GM13976 (cell line): ENCODE data around the gene STEAP1B.
"Not testable (repeated sequence)": the region's sequence is repeated elsewhere in the genome, so short reads cannot be mapped to it uniquely, and the experiment has no call there.

Experiments
- DNase-seq: peaks from one replicate; pipeline ENCODE4 v3.0.0; 2012; ENCODE audit warnings: low spot score
- CTCF ChIP-seq: IDR thresholded peaks from 2 replicates; pipeline ENCODE4 v1.5.1; 2012; ENCODE audit warnings: borderline replicate concordance, mild to moderate bottlenecking; ENCODE audit not compliant: insufficient read depth; ENCODE audit errors: extremely low read depth, missing control alignments, control extremely low read depth
- in situ Hi-C: fragments of 300-500 bp; cut with MboI; formaldehyde crosslinking; loops from one replicate; pipeline ENCODE4 v1.12.0; 2022; ENCODE audit warnings: low sequenced_read_pairs, mixed read lengths, inconsistent platforms; ENCODE audit not compliant: unreplicated experiment

STEAP1B gene

DNA sequence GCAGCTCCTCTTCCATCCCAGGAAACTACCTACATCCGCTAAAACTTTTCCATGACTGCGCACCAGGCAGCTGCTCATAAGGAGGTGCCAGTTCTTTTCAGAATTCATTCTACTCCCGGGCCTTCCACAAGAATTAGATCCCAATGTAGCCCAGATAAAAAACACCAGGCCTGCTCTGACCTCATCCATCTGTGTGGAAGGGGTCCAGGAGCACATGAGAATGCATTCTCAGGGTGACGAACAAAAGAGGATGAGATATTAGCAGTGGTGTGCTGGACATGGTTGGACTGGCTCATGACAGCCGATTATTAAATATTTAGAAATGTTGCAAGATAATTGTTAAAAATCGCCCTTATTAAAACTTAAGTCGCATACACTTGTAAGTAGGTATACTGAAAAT is 43.2 kb upstream of the STEAP1B start:
- no peak for TF ChIP-seq CTCF
- in situ Hi-C loops: no loop called here
- no peak for DNase-seq

DNA sequence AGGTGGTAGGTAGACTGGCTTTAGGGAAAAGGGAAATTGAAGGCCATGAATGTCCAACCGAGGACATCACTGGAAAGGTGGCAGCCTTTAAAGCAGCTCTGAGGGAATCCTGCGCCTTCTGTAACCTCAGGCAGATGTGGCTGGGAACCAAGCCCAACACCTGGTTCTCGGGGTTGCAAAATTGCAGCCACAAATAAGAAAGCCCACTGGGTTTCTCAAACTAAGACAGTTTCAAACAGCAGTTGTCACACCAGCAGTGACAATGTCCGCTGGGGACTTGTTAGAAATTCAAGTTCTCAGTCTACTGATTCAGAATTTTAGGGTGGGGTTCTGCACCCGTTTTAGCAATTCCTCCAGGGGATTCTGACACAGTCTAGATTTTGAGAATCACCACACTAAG is 42.7 kb upstream of the STEAP1B start:
- in situ Hi-C loops: no loop called here
- TF ChIP-seq CTCF: no peak
- DNase-seq: no peak

DNA sequence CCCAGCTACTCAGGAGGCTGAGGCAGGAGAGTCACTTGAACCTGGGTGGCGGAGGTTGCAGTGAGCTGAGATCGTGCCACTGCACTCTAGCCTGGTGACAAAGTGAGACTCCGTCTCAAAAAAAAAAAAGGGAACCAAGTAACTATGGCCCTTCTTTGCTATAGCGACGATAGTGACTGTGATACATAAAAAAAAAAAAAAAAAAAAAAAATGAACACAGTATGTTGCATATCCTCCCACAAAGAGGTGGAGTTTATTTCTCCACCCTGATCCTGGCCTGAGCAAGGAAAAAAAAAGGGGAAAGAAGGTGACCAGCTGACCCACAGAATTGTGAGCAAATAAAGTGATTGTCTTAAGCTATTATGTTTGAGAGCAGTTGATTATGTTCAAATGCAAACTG is 42.3 kb upstream of the STEAP1B start:
- DNase-seq: no peak
- in situ Hi-C loops: no loop called here
- TF ChIP-seq CTCF: no peak

DNA sequence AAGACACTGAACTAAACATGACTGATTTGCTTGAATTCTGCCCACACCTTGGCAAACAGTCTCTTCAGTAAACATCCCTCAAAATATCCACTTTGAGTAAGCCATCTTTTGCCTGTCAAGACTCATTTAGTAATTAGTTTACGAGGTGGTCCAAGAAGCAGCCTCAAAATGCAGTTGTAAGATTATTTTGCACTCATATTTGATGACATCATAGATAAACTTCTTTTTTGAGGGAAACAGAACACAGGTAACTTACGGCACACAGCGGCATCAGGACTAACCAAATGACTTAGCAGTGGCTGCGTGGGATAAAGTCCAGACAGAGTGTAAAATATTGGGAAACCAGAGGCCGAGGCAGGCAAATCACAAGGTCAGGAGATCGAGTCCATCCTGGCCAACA is 41.8 kb upstream of the STEAP1B start:
- TF ChIP-seq CTCF: no peak
- in situ Hi-C loops: no loop called here

GRCh38 chr7:22528537-22528936 is 28.5 kb upstream of the STEAP1B start:
- DNase-seq, in situ Hi-C loops: not testable (repeated sequence)

More for the DNA sequence above, 41.8 kb upstream of the STEAP1B start:
- DNase-seq: no peak

GRCh38 chr7:22524353-22524947 is 24.5 kb upstream of the STEAP1B start:
- not testable (repeated sequence) for DNase-seq

DNA sequence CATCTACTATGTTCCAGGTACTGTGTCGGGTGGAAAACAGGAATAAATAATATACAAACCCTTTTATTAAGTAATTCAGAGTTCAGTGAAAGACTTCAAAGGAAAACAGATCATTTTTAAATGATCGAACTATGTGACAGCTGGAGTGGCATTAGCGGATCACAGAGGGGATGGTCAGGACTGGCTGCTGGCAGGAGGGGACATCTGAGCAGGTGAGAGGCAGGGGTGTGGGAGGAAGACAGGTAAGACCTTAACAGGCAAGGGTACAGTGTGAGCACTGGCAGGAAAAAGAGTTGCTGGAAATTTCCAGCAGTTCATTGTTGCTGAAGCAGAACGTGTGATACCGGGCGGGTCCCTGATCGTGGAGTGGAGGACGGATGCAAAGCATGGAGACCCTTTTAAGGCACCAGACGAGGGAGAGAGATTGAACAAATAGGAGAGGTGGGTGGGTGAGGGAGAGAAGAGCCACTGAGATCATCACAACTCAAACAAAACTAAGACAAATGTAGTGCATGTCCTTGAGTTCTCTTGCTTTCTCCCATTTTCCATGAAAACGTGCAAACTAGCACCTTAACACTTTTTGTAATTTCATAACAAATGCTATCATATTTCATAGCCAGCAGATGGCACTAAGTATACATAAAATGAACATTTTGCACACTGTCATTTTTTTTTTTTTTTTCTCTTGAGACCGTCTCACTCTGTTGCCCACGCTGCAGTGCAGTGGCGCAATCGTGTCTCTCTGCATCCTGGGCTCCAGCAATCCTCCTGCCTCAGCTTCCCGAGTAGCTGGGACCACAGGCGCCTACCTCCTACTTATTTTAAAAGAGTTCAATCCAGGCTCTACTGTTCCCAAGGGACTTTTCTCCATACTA is 23.7 kb upstream of the STEAP1B start:
- DNase-seq, in situ Hi-C loops: not testable (repeated sequence)

More at GRCh38 chr7:22524353-22524947, 24.5 kb upstream of the STEAP1B start:
- in situ Hi-C loops: not testable (repeated sequence)

DNA sequence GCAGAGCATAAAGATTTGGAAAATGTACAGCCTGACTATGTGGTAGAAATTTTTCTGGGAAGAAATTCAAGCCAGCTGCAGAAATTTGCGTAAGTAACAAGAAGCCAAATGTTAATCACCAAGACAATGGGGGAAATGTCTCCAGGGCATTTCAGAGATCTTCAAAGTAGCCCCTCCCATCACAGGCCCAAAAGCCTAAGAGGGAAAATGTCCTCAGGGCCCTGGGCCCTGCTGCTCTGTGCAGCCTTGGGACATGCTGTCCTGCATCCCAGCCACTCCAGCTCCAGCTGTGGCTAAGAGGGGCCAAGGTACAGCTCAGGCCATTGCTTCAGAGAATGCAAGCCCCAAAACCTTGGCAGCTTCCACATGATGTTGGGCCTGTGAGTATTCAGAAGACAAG is 19.6 kb upstream of the STEAP1B start:
- in situ Hi-C loops, DNase-seq: not testable (repeated sequence)

DNA sequence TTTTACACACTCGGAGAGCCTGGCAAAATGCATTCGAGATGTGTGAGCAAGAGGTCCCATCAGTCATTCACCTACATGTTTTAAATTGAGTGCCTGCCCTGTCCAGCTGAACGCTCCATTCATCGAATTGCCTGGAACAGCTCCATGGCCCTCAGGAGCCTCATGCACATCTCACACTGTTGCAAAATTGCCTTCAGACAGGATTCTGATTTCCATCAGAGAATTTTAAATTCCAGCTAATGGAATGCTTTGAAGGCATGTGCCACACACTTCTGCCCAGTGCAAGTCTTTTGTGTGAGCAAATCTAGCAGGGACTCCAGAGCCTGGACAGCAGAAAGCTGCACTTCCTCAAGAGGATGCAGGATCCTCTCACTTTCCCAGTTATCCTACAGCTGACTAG is 17.0 kb upstream of the STEAP1B start:
- DNase-seq, in situ Hi-C loops: not testable (repeated sequence)

DNA sequence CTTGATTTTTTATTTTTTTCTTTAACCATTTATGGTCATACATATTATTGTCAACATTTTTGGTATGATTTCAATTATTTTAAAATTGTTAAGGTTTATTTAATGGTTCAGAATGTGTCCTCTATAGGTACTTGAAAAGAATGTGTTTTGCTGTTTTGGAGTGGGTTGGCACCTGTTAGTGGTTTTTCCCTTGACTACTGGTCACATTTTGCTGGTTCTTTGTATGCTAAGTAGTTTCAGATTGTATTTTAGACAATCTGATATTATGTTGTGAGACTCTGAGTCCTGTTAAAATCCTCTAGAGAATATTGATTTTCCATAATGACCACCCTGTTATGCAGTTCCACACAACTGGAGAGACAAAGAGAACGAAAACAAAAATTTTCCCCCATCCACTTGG is 15.0 kb upstream of the STEAP1B start:
- in situ Hi-C loops, DNase-seq: not testable (repeated sequence)

- in situ Hi-C loops, DNase-seq: not testable (repeated sequence)
Observed at GRCh38 chr7:22507320-22507719, 7.3 kb upstream of the STEAP1B start.

DNA sequence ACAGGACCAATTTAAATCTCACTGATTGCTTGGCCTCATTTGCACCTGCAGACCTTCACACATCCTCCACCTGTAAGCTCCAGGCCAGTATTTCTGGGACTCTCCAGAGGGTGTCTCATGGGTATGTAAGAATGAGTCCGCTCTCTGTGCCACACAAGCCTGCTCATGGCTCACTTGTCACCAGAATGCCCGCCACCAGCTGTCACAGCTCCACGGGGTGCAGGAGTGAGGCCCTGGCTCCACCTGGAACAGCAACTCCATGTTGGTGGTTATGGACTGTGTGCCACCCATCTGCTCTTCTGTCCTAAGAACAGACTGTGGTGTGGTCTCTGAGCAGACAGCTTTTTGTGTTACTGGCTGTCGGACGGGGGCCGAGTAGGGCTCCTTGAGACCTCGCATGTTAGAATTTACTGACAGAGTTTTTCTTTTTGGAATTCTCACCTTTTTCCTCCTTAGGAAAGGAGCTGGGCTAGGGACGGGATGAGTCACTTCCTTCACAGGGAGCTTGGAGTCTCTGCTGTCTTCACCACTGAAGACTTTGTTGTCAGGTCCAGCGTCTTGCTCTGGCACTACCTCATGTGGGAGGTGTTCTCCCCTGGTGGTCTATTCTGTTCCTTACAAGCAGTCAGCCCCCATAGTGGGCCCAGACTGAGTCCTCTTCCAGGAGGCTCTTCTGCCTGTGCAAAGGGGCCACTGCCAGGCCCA is 6.5 kb upstream of the STEAP1B start:
- DNase-seq, in situ Hi-C loops: not testable (repeated sequence)

GRCh38 chr7:22504519-22504918 is 4.5 kb upstream of the STEAP1B start:
- in situ Hi-C loops, DNase-seq: not testable (repeated sequence)
